GM10847 (cell line): ENCODE measurements around the gene HCLS1.

ENCODE experiments used
- POLR2A ChIP-seq: IDR thresholded peaks from 2 replicates; pipeline ENCODE4 v1.6.1; 2011; ENCODE audit not compliant: insufficient read length; ENCODE audit errors: extremely low read depth

The HCLS1 gene, protein sequence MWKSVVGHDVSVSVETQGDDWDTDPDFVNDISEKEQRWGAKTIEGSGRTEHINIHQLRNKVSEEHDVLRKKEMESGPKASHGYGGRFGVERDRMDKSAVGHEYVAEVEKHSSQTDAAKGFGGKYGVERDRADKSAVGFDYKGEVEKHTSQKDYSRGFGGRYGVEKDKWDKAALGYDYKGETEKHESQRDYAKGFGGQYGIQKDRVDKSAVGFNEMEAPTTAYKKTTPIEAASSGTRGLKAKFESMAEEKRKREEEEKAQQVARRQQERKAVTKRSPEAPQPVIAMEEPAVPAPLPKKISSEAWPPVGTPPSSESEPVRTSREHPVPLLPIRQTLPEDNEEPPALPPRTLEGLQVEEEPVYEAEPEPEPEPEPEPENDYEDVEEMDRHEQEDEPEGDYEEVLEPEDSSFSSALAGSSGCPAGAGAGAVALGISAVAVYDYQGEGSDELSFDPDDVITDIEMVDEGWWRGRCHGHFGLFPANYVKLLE

DNA sequence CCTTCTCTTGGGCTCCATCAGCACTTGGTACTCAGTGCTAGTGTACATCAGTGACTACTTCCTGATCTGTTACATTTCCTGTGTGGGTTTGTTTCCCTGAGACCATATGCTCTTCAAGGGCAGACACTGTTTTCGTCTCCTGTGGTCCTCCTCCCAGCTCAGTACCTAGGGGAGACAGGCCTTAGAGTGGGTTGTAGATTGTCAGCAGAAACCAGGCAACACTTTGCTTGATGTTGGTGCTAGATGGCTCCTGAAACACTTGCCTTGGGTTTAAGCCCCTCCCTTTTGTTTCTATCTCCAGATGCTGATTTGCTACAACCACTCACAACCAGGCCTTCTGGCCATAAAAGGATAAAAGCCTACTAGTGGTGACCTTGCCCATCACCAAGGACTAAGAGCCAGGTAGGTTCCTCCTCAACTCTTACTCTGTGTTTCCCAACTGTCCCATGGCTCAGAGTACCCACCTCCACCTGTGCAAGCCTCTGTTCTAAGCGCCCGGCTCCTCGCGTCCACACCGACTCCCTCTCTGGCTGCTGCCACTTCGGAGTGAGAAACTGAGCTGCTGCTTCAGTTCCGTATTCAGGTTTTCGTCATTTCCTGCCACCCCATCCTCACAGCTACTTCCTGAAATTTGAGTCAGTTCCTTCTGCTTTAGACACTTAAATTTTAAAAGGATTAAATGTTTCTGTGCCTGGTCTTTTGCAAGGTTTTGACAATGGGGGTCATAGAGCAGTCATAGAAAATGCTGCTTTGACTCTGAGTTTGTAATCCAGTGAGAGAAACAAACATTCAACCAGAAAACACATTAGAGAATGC is at the start of gene HCLS1:
TSS of gene HCLS1 (minus strand) at position 548 of the 816 bp plus-strand sequence. CDS start 2,556 bp downstream, outside the sequence.
- TF ChIP-seq POLR2A = peak; percentile 95

DNA sequence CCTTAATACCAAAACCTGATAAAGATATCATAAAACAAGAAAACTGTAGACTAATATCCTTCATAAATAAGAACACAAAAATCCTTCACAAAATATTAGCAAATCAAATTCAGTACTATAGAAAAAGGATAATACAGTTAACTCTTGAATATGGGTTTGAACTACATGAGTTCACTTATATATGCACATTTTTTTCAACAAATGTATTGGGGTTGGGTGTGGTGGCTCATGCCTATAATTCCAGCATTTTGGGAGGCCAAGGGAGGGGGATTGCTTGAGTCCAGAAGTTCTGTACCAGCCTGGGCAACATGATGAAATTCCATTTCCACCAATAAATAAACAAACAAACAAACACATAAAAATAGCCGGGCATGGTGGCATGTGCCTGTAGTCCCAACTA is 49.6 kb upstream of the HCLS1 start:
- no peak for TF ChIP-seq POLR2A

DNA sequence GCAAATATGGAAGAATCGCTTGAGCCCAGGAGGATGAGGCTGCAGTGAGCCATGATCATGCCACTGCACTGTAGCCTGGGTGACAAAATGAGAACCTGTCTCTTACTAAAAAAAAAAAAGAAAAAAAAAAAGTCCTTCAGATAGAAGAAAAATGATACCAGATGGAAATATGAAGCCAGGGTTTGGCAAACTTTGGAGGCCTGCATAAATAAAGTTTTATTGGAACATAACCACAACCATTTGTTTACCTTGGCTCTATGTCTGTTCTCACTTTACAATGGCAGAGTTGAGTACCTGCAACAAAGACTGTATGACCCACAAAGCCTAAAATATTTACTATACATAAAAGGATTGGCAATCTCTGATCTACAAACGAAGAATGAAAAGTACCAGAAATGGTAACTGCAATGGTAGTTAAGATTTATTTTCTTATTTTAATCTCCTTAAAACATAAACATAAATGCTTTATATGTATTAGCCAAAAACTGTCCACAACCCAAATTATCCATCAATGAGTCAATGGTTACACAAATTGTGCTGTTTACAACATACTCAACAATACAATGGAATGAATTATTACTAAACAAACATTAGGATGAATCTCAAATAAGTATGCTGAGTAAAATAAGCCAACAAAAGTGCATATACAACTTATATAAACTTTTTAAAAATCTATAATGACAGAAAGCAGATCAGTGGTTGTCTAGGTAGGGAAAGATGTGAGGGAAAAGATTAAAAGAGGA is 47.0 kb upstream of the HCLS1 start:
- no peak for TF ChIP-seq POLR2A

DNA sequence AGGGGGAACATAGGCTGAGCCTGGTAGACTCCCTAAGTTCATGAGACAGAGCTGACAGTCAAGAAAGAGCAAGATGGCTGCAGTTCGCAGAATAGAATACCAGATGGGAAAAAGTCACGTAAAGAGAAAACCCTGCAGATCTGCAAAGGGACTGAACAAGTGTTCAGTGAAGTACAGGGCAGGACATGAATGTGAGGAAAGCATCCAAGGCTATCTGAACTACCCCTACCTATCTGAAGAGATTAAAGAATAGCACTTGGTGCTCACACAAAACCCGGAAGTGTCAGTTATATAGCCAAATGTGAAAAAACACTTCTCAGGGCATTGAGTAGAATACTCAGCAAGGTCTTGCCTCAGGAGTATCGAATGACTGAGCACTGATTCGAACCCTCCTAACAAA is 44.8 kb upstream of the HCLS1 start:
- TF ChIP-seq POLR2A = no peak

DNA sequence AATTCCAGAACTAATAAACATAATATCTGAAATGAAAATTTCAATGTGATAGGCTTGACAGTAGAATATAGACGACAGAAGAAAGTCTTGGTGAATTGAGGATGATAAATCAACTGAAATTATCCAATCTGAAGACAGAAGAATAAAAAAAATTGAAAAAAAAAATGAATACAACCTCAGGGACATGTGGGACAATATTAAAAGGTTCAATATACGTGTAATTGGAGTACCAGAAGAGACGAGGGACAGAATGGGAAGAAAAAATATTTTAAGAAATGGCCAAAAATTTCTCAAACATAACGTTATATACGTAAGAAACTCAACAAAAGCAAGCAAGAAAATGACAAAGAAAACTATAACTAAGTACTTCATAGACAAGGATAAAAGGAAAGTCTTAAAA is 43.3 kb upstream of the HCLS1 start:
- TF ChIP-seq POLR2A = no peak

DNA sequence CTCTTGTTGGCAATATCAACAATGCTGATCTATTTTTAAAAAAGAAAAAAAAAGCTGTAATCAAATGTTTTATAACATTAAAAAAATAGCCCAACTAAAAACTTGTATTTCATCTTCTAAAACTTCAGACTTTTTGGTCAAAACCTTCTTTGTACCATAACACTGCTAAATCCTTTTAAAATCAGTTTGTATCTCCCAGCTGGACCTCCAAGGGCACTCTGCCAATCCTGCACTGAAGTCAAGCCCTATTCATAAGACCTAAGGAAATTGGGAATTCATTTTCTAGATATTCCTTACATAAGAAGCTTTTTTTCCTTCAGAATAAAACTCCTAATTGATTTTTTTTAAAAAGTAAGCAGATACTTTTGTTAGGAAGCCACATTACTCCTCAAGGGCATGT is 38.2 kb upstream of the HCLS1 start:
- no peak for TF ChIP-seq POLR2A

DNA sequence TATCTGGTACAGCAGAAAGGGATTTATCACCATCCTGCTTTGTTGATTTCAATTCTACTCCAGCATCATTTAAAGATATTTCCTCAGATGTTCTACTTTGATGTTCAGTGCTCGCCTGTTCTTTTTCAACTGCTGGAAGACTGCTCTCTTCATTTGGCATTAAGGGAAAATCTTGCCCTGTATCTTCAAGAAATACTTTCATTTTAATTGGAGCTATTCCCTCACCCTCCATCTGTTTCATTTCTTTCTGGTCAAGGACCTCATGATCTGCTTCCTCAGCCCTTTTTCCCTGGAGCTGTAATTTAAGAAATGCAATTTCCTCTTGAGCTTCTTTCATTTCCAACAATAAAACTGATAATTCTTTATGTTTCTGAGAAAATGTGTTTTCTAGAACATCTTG is 37.8 kb upstream of the HCLS1 start:
- TF ChIP-seq POLR2A = no peak

DNA sequence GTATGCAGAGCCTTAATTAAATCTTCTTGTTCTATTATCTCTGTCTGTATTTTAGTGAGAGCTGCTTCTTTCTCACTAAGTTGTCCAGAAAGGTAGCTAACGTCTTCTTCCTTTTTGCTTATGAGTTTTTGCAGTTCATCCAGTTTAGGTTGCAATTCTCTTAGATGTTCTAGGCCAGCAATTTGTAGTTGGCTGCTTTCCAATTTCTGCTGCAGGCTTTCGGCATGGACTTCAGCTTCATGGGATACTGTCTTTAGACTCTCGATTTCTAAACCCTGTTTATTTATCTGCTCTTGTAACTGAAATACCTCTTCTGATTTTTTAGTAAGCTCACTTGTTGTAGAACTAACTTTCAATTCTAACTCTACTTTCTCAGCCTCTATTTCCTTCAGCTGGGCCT is 35.5 kb upstream of the HCLS1 start:
- no peak for TF ChIP-seq POLR2A

DNA sequence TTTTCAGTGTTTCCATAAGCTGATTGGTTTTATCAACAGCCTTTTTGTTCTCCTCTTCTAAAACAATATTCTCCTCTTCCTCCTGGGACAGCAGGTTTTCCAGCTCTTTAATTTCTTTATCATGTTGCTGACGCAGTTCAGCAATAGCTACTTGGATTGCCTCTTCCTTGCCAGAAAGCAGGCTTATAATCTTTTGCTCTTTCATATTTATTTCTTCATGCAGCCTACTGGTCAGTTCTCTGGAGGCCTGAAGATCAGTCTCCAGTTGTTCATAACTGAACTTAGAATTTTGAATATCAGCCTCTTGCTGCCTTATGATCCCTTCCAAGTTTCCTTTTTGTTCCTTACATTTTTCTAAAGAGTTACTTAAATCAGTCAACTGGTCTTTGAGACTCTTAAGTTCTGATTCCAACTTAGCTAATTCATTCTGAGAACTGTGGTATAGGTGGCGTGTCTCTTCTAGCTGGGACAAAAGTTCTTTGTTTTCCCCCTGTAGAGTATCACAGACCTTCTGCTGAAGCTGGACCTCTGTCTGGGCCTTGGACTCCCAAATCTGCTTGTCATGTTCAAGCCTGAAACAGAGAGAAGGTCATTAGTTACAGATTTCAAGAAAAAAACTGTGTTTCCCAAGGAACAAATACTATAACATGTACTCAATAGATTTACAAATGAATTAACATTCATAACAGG is 31.5 kb upstream of the HCLS1 start:
- TF ChIP-seq POLR2A = no peak

DNA sequence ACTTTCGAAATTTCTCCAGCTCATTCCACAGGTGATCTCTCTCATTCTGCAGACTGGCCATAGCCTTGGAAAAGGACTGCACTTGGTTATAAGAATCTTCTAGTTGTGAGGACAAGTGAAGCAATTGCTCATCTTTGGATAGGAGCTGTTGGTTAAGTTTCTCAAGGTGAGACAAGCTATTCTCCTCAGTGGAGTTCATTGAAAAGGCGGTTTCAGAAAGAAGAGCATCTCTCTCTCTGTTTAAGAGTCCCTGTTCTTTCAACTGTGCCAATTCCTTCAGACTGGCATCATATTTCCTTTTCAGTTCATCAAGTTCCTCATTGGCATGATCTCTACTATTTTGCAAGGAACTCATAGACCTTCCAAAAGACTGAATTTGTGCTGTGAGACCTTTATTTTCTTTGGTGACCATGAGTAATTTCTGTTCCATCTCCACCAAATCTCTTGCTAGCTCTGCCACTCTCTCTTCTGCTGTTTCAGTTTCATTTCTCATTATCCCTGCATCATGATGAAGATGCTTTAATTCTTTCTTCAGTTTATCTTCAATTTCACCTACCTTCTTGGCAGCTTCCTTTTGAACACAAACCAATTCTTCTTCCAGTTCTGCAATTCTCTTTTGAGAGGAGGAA is 30.2 kb upstream of the HCLS1 start:
- TF ChIP-seq POLR2A = no peak

DNA sequence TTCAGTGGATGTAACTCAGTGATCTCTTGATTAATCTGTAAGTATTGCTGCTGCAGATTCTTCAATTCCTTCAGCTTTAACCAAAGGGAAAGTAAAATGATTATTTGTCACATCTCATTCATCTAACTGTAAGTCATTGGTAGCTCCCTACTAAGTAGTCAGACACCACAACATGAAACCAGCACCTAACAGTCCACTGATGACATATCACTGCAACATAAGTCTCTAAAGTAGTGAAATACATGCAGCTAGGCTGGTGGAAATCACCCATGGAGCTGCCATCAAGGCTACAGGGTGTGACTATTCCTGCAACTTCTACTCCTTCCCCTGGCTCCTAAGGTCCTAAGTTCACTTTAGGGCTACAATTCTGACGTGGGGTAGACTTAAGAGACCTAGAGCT is 21.1 kb upstream of the HCLS1 start:
- no peak for TF ChIP-seq POLR2A

DNA sequence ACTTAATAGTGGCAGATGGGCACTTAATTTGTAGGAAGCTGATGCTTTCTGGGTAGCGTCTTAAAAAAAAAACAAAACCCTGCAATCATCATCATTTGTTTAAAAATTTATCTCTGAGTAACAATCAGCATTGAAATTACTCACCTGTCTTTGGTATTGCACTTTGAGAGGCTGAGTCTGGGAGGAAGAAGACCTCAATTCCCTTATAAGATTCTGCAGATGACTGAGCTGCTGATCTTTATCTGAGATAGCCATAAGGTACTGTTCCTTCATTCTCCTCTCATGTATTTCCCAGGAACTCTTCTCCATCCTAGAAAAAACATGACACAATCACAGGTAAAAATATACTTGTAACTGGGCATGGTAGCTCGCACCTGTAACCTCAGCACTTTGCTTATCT is 16.4 kb upstream of the HCLS1 start:
- no peak for TF ChIP-seq POLR2A

DNA sequence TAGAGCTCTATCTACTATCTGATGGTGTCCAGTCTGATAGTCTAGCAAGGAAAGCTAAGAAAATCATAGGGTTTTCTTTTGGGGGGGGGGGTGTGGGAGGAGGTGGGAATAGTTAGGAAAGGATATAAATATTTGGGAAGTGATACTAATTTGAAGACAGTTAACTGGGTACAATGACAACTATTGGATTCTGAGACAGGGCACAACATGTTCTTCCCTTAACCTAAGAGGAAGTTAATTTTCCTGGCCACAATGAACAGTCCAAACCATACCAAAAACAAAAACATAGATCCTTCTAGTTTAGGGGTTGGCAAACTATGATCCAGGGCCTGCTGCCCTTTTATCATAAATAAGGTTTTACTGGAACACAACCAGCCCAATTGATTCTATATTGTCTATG is 10.0 kb upstream of the HCLS1 start:
- TF ChIP-seq POLR2A = no peak

DNA sequence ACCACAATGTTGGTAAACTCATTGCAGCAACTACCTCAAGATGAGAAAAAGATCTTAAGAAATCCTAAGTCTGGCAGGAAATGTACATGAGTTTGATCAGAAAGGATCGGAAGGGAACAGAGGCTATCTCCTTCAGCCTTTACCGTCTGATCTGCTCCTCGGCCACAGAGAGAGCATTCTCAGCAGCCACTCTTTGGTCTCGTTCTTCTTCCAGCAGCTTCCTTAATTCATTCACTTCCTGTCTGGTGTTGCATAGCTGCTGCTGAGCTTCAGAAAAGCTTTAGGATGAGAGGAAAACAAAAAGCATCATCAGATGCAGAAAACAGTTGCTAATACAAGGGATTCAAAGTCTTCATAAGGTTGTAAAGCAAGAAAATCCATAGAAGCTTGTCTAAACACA is 6.6 kb upstream of the HCLS1 start:
- TF ChIP-seq POLR2A = no peak
